IMR-90 (cell line): ENCODE measurements around the gene MAP3K13. TPM values are rescaled to one million over a fixed set of nuclear protein-coding genes. Genes with fewer than 3 reads are reported as not detected.

ENCODE experiments used
- ATAC-seq: fragments of 200-7000 bp; cut with Tn5 transposase; 2 replicates; pipeline ENCODE4 v1.9.1; 2020; ENCODE audit warnings: low read depth, mild to moderate bottlenecking, moderate library complexity
- BruUV-seq: library from RNA; stranded (reverse); fragments of 400-500 nt; replicated peaks from 2 replicates; lab custom pipeline; 2021; lab: Mats Ljungman, UMichigan
- CTCF ChIA-PET: fragments of 300-600 bp; formaldehyde crosslinking; extraction: SDS; loops from one replicate; lab custom pipeline; 2021; ENCODE audit warnings: antibody characterized with exemption; lab: Yijun Ruan, JAX
- POLR2A ChIA-PET: fragments of 300-600 bp; sonication (Branson Sonifier 250); formaldehyde crosslinking; loops from one replicate; lab custom pipeline; 2022; ENCODE audit warnings: antibody characterized with exemption; ENCODE audit not compliant: unreplicated experiment; lab: Charles Lee
- DNase-seq: peaks from one replicate; pipeline ENCODE4 v3.0.0; 2013
- H2AFZ ChIP-seq: replicated peaks from 2 replicates; pipeline ENCODE3; 2013; ENCODE audit warnings: low read length, mild to moderate bottlenecking; ENCODE audit not compliant: poor library complexity
- H2AK5ac ChIP-seq: 2 replicates; pipeline ENCODE4 v1.6.1; 2013; ENCODE audit warnings: low read depth, low read length, inconsistent platforms
- H2AK9ac ChIP-seq: replicated peaks from 2 replicates; pipeline ENCODE3; 2013; ENCODE audit warnings: mild to moderate bottlenecking, low read depth, low read length, moderate library complexity; ENCODE audit not compliant: poor library complexity
- H2BK120ac ChIP-seq: 2 replicates; pipeline ENCODE4 v1.6.1; 2013; ENCODE audit warnings: low read depth, low read length, inconsistent platforms
- H2BK15ac ChIP-seq: 3 replicates; pipeline ENCODE4 v1.6.1; 2013; ENCODE audit warnings: low read depth, low read length, inconsistent platforms
- H2BK20ac ChIP-seq: 2 replicates; pipeline ENCODE4 v1.6.1; 2013; ENCODE audit warnings: low read depth, mild to moderate bottlenecking, inconsistent platforms, low read length, moderate library complexity
- H2BK5ac ChIP-seq: 2 replicates; pipeline ENCODE4 v1.6.1; 2013; ENCODE audit warnings: mild to moderate bottlenecking, low read depth, low read length, inconsistent platforms; ENCODE audit not compliant: poor library complexity, severe bottlenecking
- H3K14ac ChIP-seq: replicated peaks from 2 replicates; pipeline ENCODE4 v1.6.1; 2013; ENCODE audit warnings: low read depth, low read length, inconsistent platforms
- H3K18ac ChIP-seq: 2 replicates; pipeline ENCODE4 v1.6.1; 2013; ENCODE audit warnings: low read depth, low read length, control low read depth
- H3K23ac ChIP-seq: 2 replicates; pipeline ENCODE4 v1.6.1; 2013; ENCODE audit warnings: low read depth, low read length, inconsistent platforms
- H3K27ac ChIP-seq: 2 replicates; pipeline ENCODE4 v1.5.1; 2013; ENCODE audit warnings: mild to moderate bottlenecking, control low read depth, low read length; ENCODE audit not compliant: insufficient read depth
- H3K27me3 ChIP-seq: 2 replicates; pipeline ENCODE4 v1.6.1; 2013; ENCODE audit warnings: low read length; ENCODE audit not compliant: control insufficient read depth, insufficient read depth
- H3K36me3 ChIP-seq: 2 replicates; pipeline ENCODE4 v1.6.1; 2013; ENCODE audit warnings: low read length, mixed read lengths; ENCODE audit not compliant: control insufficient read depth, insufficient read depth
- H3K4ac ChIP-seq: 2 replicates; pipeline ENCODE4 v1.6.1; 2013; ENCODE audit warnings: low read depth, low read length, inconsistent platforms
- H3K4me1 ChIP-seq: 2 replicates; pipeline ENCODE4 v1.6.1; 2013; ENCODE audit warnings: low read length, mixed read lengths; ENCODE audit not compliant: control insufficient read depth, insufficient read depth
- H3K4me2 ChIP-seq: 2 replicates; pipeline ENCODE4 v1.6.1; 2013; ENCODE audit warnings: low read depth, mild to moderate bottlenecking, control low read depth, low read length, moderate library complexity
- H3K4me3 ChIP-seq: 2 replicates; pipeline ENCODE4 v1.5.1; 2013; ENCODE audit warnings: low read depth, mild to moderate bottlenecking, control low read depth, low read length, moderate library complexity; ENCODE audit not compliant: insufficient read depth
- H3K56ac ChIP-seq: 2 replicates; pipeline ENCODE4 v1.6.1; 2013; ENCODE audit warnings: low read length, inconsistent platforms; ENCODE audit not compliant: insufficient read depth; ENCODE audit errors: extremely low read depth
- H3K79me1 ChIP-seq, 2 experiments: 2 replicates each; pipeline ENCODE4 v1.6.1; 2013; ENCODE audit warnings: low read length in 2 of 2, inconsistent platforms in 1 of 2, low read depth in 1 of 2
- H3K9ac ChIP-seq: 2 replicates; pipeline ENCODE4 v1.6.1; 2013; ENCODE audit warnings: low read depth, low read length, control low read depth
- H3K9me1 ChIP-seq: 2 replicates; pipeline ENCODE4 v1.6.1; 2013; ENCODE audit warnings: low read length, inconsistent platforms; ENCODE audit not compliant: insufficient read depth
- H3K9me3 ChIP-seq: 2 replicates; pipeline ENCODE4 v1.6.1; 2013; ENCODE audit warnings: low read length; ENCODE audit not compliant: control insufficient read depth, insufficient read depth
- H4K20me1 ChIP-seq: 2 replicates; pipeline ENCODE4 v1.6.1; 2013; ENCODE audit warnings: low read length, inconsistent platforms; ENCODE audit not compliant: insufficient read depth
- H4K5ac ChIP-seq: 2 replicates; pipeline ENCODE4 v1.6.1; 2013; ENCODE audit warnings: mild to moderate bottlenecking, low read depth, low read length, control low read depth
- H4K8ac ChIP-seq, 2 experiments: 2 replicates each; pipeline ENCODE4 v1.6.1; 2013; ENCODE audit warnings: low read depth in 2 of 2, low read length in 2 of 2, control low read depth in 1 of 2, inconsistent platforms in 1 of 2
- H4K91ac ChIP-seq: 2 replicates; pipeline ENCODE4 v1.6.1; 2013; ENCODE audit warnings: low read depth, low read length, inconsistent platforms; ENCODE audit not compliant: insufficient read depth
- CEBPB ChIP-seq: IDR thresholded peaks from 2 replicates; pipeline ENCODE4 v1.6.1; 2012; ENCODE audit warnings: low read depth, low read length, improper control_type of control experiment
- CHD1 ChIP-seq: IDR thresholded peaks from 2 replicates; pipeline ENCODE4 v1.6.1; 2012; ENCODE audit warnings: low read depth, low read length, improper control_type of control experiment
- MAFK ChIP-seq: IDR thresholded peaks from 2 replicates; pipeline ENCODE4 v1.6.1; 2012; ENCODE audit warnings: low read depth, low read length, improper control_type of control experiment
- MXI1 ChIP-seq: IDR thresholded peaks from 2 replicates; pipeline ENCODE4 v1.6.1; 2012; ENCODE audit warnings: low read depth, mild to moderate bottlenecking, low read length, moderate library complexity, borderline replicate concordance
- RFX5 ChIP-seq: IDR thresholded peaks from 2 replicates; pipeline ENCODE4 v1.8.0; 2012; ENCODE audit warnings: low read depth, mild to moderate bottlenecking, low read length, moderate library complexity
- WGBS, 2 experiments: methylation state at CpG; one replicate each; pipeline versions ENCODE4 v1.1.5 to v1.1.7; 2013; ENCODE audit warnings: missing lambda C conversion rate in 2 of 2; ENCODE audit not compliant: insufficient read length in 1 of 2; ENCODE audit errors: extremely low coverage in 2 of 2; 5-methylcytosine and 5-hydroxymethylcytosine counted together
- dilution Hi-C: fragments of 300-500 bp; cut with HindIII; formaldehyde crosslinking; loops from one replicate; pipeline ENCODE4 v1.14.3; 2018; ENCODE audit warnings: low sequenced_read_pairs; ENCODE audit not compliant: unreplicated experiment
- in situ Hi-C: fragments of 300-500 bp; cut with MboI; formaldehyde crosslinking; loops from 3 replicates; pipeline ENCODE4 v1.14.3; 2019; ENCODE audit warnings: low sequenced_read_pairs, inconsistent platforms, mixed read lengths
- intact Hi-C: fragments of 100-400 bp; cut with micrococcal nuclease; formaldehyde crosslinking; loops from 2 replicates; pipeline ENCODE4 v1.10.0; 2022
- polyA plus RNA-seq, 3 experiments: library from polyadenylated mRNA; depleted of rRNA; stranded (reverse); fragments of >200 nt; gene quantifications; 2 replicates each; pipeline ENCODE4 v1.2.3, GENCODE V29; 2012; ENCODE audit warnings: low replicate concordance in 1 of 3
- total RNA-seq: library from RNA; depleted of rRNA; stranded (reverse); fragments of >200 nt; gene quantifications from 2 replicates; pipeline ENCODE4 v1.2.3, GENCODE V29; 2012
- TF ChIP-seq, protein P1 (sequence below): fragments of 150-350 bp; IDR thresholded peaks from 2 replicates; pipeline ENCODE4 v1.6.1; 2016; ENCODE audit warnings: low read depth, mild to moderate bottlenecking, low read length, moderate library complexity, borderline replicate concordance

Gene MAP3K13
- total and polyA plus RNA-seq, 2 of the 4 experiments (the other 2 are of a cell fraction), result 9.9 to 17.6 TPM

DNA sequence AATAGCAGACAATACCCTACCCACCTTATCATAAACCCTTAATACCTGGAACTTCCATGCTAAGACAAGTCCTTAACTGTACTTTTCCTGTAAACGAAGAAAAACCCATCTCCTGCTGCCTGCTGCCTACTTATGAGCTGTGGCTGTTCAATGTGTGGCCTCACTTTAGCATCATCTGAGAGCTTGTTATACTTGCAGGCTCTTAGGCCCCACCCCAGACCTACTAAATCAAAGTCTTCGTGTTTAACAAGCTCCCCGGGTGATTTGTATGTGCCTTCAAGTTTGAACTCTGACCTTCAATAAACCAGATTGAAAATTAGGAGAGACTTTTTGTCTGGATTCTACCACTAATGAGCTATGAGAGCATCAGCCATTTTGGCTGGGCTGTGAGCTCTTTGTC lies 106.6 kb downstream of the MAP3K13 start:
- Histone ChIP-seq H3K9me3 (no peaks in the 10 kb centered on the region), H4K91ac (no peak overlapping the region), H3K27ac (no peak overlapping the region), H3K36me3 (peaks cover 15% of the 10 kb centered on the region), H3K18ac (no peak overlapping the region), H3K56ac (no peak overlapping the region), H3K79me1 (no peaks in the 10 kb centered on the region), H3K4me1 (no peaks in the 10 kb centered on the region), H3K14ac (no peak overlapping the region), H3K4me2 (no peak overlapping the region), H4K8ac (no peak overlapping the region), H3K9ac (no peak overlapping the region), H2BK120ac (no peak overlapping the region), H3K4ac (no peak overlapping the region), H2AK5ac (no peak overlapping the region), H3K9me1 (no peaks in the 10 kb centered on the region), H4K5ac (no peak overlapping the region), H3K23ac (no peak overlapping the region), H2BK20ac (no peak overlapping the region), H2AK9ac (no peak overlapping the region), H4K20me1 (no peaks in the 10 kb centered on the region), H3K4me3 (no peak overlapping the region), H3K27me3 (no peaks in the 10 kb centered on the region), H2BK5ac (no peak overlapping the region), H2AFZ (no peak overlapping the region), H2BK15ac (no peak overlapping the region)
- no peak for TF ChIP-seq MAFK
- no peak for TF ChIP-seq CEBPB
- TF ChIP-seq, protein P1, sequence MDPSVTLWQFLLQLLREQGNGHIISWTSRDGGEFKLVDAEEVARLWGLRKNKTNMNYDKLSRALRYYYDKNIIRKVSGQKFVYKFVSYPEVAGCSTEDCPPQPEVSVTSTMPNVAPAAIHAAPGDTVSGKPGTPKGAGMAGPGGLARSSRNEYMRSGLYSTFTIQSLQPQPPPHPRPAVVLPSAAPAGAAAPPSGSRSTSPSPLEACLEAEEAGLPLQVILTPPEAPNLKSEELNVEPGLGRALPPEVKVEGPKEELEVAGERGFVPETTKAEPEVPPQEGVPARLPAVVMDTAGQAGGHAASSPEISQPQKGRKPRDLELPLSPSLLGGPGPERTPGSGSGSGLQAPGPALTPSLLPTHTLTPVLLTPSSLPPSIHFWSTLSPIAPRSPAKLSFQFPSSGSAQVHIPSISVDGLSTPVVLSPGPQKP, result no peak
- TF ChIP-seq MXI1, result no peak
- TF ChIP-seq CHD1, result no peak
- TF ChIP-seq RFX5, result no peak
- WGBS, 2 experiments, result no CpG with 5 or more reads among the region's 3 CpGs
- ChIA-PET POLR2A (interaction anchor here (0.7 kb wide), 1 partner anchor 9 kb away, joined by 3 read pairs; no protein-coding TSS in a partner anchor), CTCF (no interaction called here)
- BruUV-seq, result no TSS peak
- ATAC-seq (no peak), DNase-seq (no peak)
- dilution Hi-C loops, result no loop called here
- intact Hi-C loops, result no loop called here
- in situ Hi-C loops, result no loop called here
